Adrenal gland (tissue), 12 donors: Measurements from ENCODE around the gene DYRK3. TPM values are rescaled to one million over a fixed set of nuclear protein-coding genes. Genes with fewer than 3 reads are reported as not detected.

Experiments used
- DNase-seq, 7 donors: peaks; one replicate each; pipeline ENCODE4 v3.0.0-alpha.2; 2019 to 2020
- H3K27ac ChIP-seq, 5 donors: fragments of 200-600 bp; sonication (generic) in 4 of 5; 1 replicate in 3 of 5; 2 replicates in 2 of 5; pipeline versions ENCODE4 v1.5.1 to v1.8.0; 2016 to 2020; ENCODE audit warnings: mild to moderate bottlenecking in 1 of 5
- H3K27me3 ChIP-seq: fragments of 200-600 bp; 2 replicates; pipeline ENCODE4 v1.8.0; 2021
- H3K36me3 ChIP-seq, 2 donors: fragments of 200-600 bp; replicated peaks in 1 of 2; 1 replicate in 1 of 2; 2 replicates in 1 of 2; pipeline versions ENCODE4 v1.5.1 to v1.8.0; 2018 to 2022
- H3K4me1 ChIP-seq, 2 donors: fragments of 200-600 bp; replicated peaks in 1 of 2; 1 replicate in 1 of 2; 2 replicates in 1 of 2; pipeline versions ENCODE4 v1.5.1 to v1.8.0; 2018 to 2021
- H3K4me3 ChIP-seq, 4 donors: fragments of 200-600 bp; sonication (generic) in 3 of 4; one replicate each; pipeline ENCODE4 v1.5.1; 2016 to 2018
- H3K9me3 ChIP-seq, 3 donors: fragments of 200-600 bp; sonication (generic) in 1 of 3; replicated peaks in 1 of 3; 1 replicate in 2 of 3; 2 replicates in 1 of 3; pipeline versions ENCODE4 v1.5.1 to v1.8.0; 2016 to 2021
- CTCF ChIP-seq, 6 experiments: fragments of 450-650 bp in 4 of 6; fragments of 200-600 bp in 2 of 6; sonication (generic) in 1 of 6; IDR thresholded peaks; 1 replicate in 5 of 6; 2 replicates in 1 of 6; pipeline versions ENCODE4 v1.5.1 to v1.8.0; 2016 to 2021; ENCODE audit warnings: antibody characterized with exemption in 6 of 6, mild to moderate bottlenecking in 2 of 6, moderate library complexity in 1 of 6
- POLR2A ChIP-seq, 2 donors: fragments of 450-650 bp; IDR thresholded peaks; one replicate each; pipeline ENCODE4 v1.6.1; 2017; ENCODE audit warnings: antibody characterized with exemption in 2 of 2, mild to moderate bottlenecking in 2 of 2, moderate library complexity in 1 of 2
- WGBS, 4 donors: extraction: QIAGEN DNeasy Blood & Tissue Kit in 2 of 4; methylation state at CpG; one replicate each; pipeline versions ENCODE4 v1.1.5 to v1.1.7; 2013 to 2017; 5-methylcytosine and 5-hydroxymethylcytosine counted together
- intact Hi-C, 2 donors: fragments of 100-400 bp; cut with DNase I; formaldehyde crosslinking; loops; one replicate each; pipeline versions ENCODE4 v1.14.1 to v1.15.0; 2022 to 2023
- polyA plus RNA-seq, 3 donors: library from polyadenylated mRNA; stranded (reverse); fragments of 200-250 nt in 2 of 3; fragments of 350-450 nt in 1 of 3; fragmentation: Illumina TruSeq in 1 of 3; extraction: RNeasy Lipid Tissue Mini Kit (QIAGEN cat#74804) in 1 of 3; gene quantifications; one replicate each; pipeline ENCODE4 v1.2.3, GENCODE V29; 2013 to 2014
- total RNA-seq, 9 donors: library from RNA; depleted of rRNA in 4 of 9; stranded (reverse); fragments of >200 nt in 4 of 9; fragments of 120-200 nt in 1 of 9; fragmentation: NEBNext Ultra II Directional in 1 of 9; extraction: Animal tissue kit (Norgen Biotek cat#: 25700) in 1 of 9; gene quantifications; one replicate each; pipeline versions ENCODE4 v1.1.0 to v1.2.4, GENCODE V29; 2013 to 2023
- donor health status: healthy with polysubstance abuse.
- donor health status: Bipolar disorder and iron deficiency.
- donor health status: DM: yes; HTN: yes; CAD: no.
- donor health status: DM: no; HTN: no; CAD: no.
- donor health status: DM: no; HTN: no; CAD: no.
- donor health status: DM: yes; HTN: yes; CAD: no.

DYRK3 gene
- total and polyA plus RNA-seq, 12 donors: 2.9 to 6.6 (median 5.2) TPM

- TF ChIP-seq CTCF (IDR thresholded peaks at IDR 0.05) (no peak), POLR2A (IDR thresholded peaks at IDR 0.05) (peak in 1 of 2 donors; percentile 45)
Measured at GRCh38 chr1:206687915-206688442, 52.6 kb downstream of the DYRK3 start.

GRCh38 chr1:206690516-206690915, 55.2 kb downstream of the DYRK3 start:
- peak; percentile 72 to 87 (median 81) for DNase-seq
- Histone ChIP-seq H3K4me3 (no peak overlapping the region), H3K36me3 (no peaks in the 10 kb centered on the region), H3K27ac (peak overlapping the region in 3 of 5 donors; percentile 50 to 94 (median 79)), H3K9me3 (no peaks in the 10 kb centered on the region), H3K4me1 (peaks cover 77 to 89% of the 10 kb centered on the region in 2 donors), H3K27me3 (no peaks in the 10 kb centered on the region)
- intact Hi-C loops: no loop called here
- TF ChIP-seq POLR2A (IDR thresholded peaks at IDR 0.05): peak in 1 of 2 donors; percentile 31
- TF ChIP-seq CTCF (IDR thresholded peaks at IDR 0.05): no peak
- 29 to 64% (median 49%) methylated on average over 2 of the region's 2 CpGs for WGBS, 4 donors

More at GRCh38 chr1:206687915-206688442, 52.6 kb downstream of the DYRK3 start:
- peak in 3 of 7 donors; percentile 50 to 70 (median 59) for DNase-seq
- Histone ChIP-seq H3K27ac (peak overlapping the region; percentile 18 to 100 (median 95)), H3K36me3 (no peaks in the 10 kb centered on the region), H3K27me3 (no peaks in the 10 kb centered on the region), H3K4me1 (peaks cover 57 to 70% of the 10 kb centered on the region in 2 donors), H3K9me3 (no peaks in the 10 kb centered on the region), H3K4me3 (peak overlapping the region in 1 of 4 donors; percentile 98)
- WGBS, 4 donors: 31 to 56% (median 37%) methylated on average over 1 to 2 of the region's 2 CpGs
- intact Hi-C loops: loop anchor here in 1 of 2 donors (5.0 kb wide), 1 partner anchor 34 kb away; no protein-coding TSS in a partner anchor

- H3K4me1 ChIP-seq: peaks cover 76 to 100% of the 10 kb centered on the region in 2 donors
- no peaks in the 10 kb centered on the region for H3K27me3 ChIP-seq
- WGBS, 4 donors: 17 to 32% (median 24%) methylated on average over 2 to 8 of the region's 8 CpGs
- H3K9me3 ChIP-seq: no peaks in the 10 kb centered on the region
- H3K4me3 ChIP-seq: no peak overlapping the region
- intact Hi-C loops: no loop called here
- peak in 6 of 7 donors; percentile 69 to 89 (median 80) for DNase-seq
- peak overlapping the region in 4 of 5 donors; percentile 82 to 94 (median 92) for H3K27ac ChIP-seq
- TF ChIP-seq POLR2A (IDR thresholded peaks at IDR 0.05): peak in 1 of 2 donors; percentile 57
- TF ChIP-seq CTCF (IDR thresholded peaks at IDR 0.05): no peak
- H3K36me3 ChIP-seq: no peaks in the 10 kb centered on the region
Measured at GRCh38 chr1:206691604-206692003, 56.3 kb downstream of the DYRK3 start.

GRCh38 chr1:206693029-206693428, 57.7 kb downstream of the DYRK3 start:
- 19 to 30% (median 26%) methylated on average over 8 to 10 of the region's 10 CpGs for WGBS, 4 donors
- H3K36me3 ChIP-seq: peaks cover 0 to 3% of the 10 kb centered on the region in 2 donors
- no peaks in the 10 kb centered on the region for H3K9me3 ChIP-seq
- H3K27me3 ChIP-seq: no peaks in the 10 kb centered on the region
- peaks cover 62 to 100% of the 10 kb centered on the region in 2 donors for H3K4me1 ChIP-seq
- H3K27ac ChIP-seq: peak overlapping the region; percentile 70 to 94 (median 90)
- DNase-seq: peak; percentile 82 to 96 (median 93)
- intact Hi-C loops: no loop called here
- H3K4me3 ChIP-seq: peak overlapping the region in 1 of 4 donors; percentile 4
- TF ChIP-seq POLR2A (IDR thresholded peaks at IDR 0.05): peak in 1 of 2 donors; percentile 74
- no peak for TF ChIP-seq CTCF (IDR thresholded peaks at IDR 0.05)
